GM12873 (cell line): ENCODE results near the gene ZFAND3.

Experiments used
- CTCF ChIP-seq: IDR thresholded peaks from 2 replicates; pipeline ENCODE4 v1.5.1; 2012; ENCODE audit warnings: low read depth, mild to moderate bottlenecking, moderate library complexity, low read length, control low read depth; ENCODE audit not compliant: insufficient read depth; ENCODE audit errors: missing control alignments

ZFAND3 gene

DNA sequence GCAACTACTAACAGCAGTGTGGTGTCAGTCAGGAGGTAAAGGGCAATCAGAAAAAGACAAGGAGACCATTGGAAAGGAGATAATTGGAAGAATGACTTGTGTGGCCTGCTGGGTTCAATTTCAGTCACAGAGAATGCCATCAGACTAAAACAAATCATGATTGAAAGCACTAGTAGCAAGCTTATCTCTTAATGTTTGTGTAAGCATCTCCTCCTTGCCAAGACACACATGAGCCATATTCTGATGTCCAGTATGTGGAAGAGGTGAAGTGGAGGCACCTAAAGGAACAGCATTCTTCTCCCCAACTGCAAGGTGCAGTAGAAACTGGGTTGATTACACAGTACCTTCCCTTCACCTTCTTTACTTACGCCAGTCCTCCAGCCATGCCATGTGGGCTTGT lies 287.5 kb downstream of the ZFAND3 start:
- no peak for TF ChIP-seq CTCF

DNA sequence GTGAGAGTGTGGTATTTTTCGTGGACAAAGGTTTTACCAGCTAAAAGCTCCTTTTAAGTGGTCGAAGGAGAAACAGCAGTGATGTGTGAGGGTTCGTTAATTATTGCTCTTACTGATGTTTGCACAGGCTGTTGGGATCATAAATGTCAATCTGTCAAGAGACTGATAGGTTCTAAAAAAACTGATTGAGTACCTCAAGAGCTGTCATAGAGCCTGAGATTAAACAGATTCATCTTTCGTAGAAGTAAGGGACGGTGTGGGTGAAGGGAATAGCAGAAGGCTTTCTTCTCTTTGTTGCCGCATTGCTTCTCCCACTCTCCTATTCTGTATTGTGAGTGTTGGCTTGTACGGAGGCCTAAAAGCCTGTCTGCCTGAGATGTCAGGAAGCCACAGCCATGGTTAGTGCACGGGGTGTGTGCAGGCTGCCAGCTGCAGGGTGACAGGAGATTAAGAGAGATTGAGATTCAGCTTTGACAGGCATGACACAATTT lies 291.0 kb downstream of the ZFAND3 start:
- no peak for TF ChIP-seq CTCF

GRCh38 chr6:38112181-38112580 lies 292.7 kb downstream of the ZFAND3 start:
- no peak for TF ChIP-seq CTCF

- TF ChIP-seq CTCF = no peak
Measured at GRCh38 chr6:38113825-38114576, 294.5 kb downstream of the ZFAND3 start.

GRCh38 chr6:38114976-38115625 lies 295.6 kb downstream of the ZFAND3 start:
- no peak for TF ChIP-seq CTCF

DNA sequence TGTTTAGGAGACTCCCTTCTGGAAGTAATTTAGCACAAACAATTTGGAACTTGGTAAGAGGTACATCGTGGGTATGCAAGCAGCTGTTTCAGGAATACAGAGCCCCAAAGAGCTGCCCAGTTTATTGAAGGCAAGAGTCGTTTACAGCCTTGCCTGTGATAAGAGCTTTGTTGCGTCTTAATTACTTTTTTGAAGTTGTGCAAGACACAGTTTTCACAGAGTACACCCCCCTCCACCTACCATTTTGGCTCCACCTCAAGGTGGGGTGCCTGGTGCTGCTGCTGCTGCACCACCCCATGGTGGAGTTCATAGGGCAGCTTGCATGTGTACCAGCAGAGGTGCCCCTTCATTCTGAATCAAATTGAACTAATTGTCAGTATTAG lies 296.1 kb downstream of the ZFAND3 start:
- TF ChIP-seq CTCF = no peak

DNA sequence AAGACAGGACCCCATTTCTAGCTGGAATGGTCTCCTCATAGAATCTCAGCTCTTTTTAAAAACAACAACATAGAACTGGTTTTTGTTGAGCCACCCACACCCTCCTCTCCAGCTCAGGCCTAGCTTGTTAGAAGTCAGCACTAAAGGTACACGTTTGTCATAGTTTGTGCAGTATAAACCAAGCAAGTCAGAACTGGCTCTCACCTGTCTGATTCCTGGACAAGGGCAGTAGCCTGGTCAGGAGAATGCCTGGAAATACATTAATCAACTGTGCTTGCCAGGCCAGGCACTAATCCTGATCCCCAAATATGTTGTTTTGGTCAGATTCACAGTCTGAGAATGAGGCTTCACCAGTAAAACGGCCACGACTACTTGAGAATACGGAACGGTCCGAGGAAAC lies 296.7 kb downstream of the ZFAND3 start:
- no peak for TF ChIP-seq CTCF
